Calu3 (cell line): ENCODE results near the gene AKAP13. TPM values are rescaled to one million over a fixed set of nuclear protein-coding genes. Genes with fewer than 3 reads are reported as not detected.

Source experiments
- BruUV-seq: library from RNA; stranded (reverse); fragments of 400-500 nt; replicated peaks from 2 replicates; lab custom pipeline; 2021; lab: Mats Ljungman, UMichigan
- CTCF ChIA-PET: fragments of 300-600 bp; sonication (Branson Sonifier 250); formaldehyde crosslinking; loops from one replicate; lab custom pipeline; 2022; ENCODE audit warnings: antibody characterized with exemption; lab: Charles Lee
- DNase-seq: peaks from one replicate; pipeline ENCODE4 v3.0.0; 2022
- H3K27ac Mint-ChIP-seq: one replicate; pipeline ENCODE4 v1.8.0; 2022; ENCODE audit warnings: mixed read lengths; ENCODE audit not compliant: unreplicated experiment
- H3K27me3 Mint-ChIP-seq: one replicate; pipeline ENCODE4 v1.8.0; 2022; ENCODE audit warnings: mixed read lengths; ENCODE audit not compliant: unreplicated experiment
- H3K36me3 Mint-ChIP-seq: one replicate; pipeline ENCODE4 v1.8.0; 2022; ENCODE audit warnings: mild to moderate bottlenecking, moderate library complexity, mixed read lengths; ENCODE audit not compliant: insufficient read depth, unreplicated experiment
- H3K4me1 Mint-ChIP-seq: one replicate; pipeline ENCODE4 v1.8.0; 2022; ENCODE audit warnings: mild to moderate bottlenecking, low read depth, mixed read lengths; ENCODE audit not compliant: unreplicated experiment
- H3K4me3 Mint-ChIP-seq: one replicate; pipeline ENCODE4 v1.8.0; 2022; ENCODE audit warnings: mild to moderate bottlenecking, low read depth, moderate library complexity, mixed read lengths; ENCODE audit not compliant: unreplicated experiment
- H3K9me3 Mint-ChIP-seq: one replicate; pipeline ENCODE4 v1.8.0; 2022; ENCODE audit warnings: low read depth, mixed read lengths; ENCODE audit not compliant: unreplicated experiment
- intact Hi-C: fragments of 100-400 bp; cut with micrococcal nuclease; formaldehyde crosslinking; loops from one replicate; pipeline ENCODE4 v1.10.0; 2022; ENCODE audit not compliant: unreplicated experiment
- total RNA-seq: library from RNA; stranded (reverse); gene quantifications from 2 replicates; pipeline ENCODE4 v1.2.3, GENCODE V29; 2022
- TF ChIP-seq, protein P1 (sequence below): fragments of 200-600 bp; IDR thresholded peaks from one replicate; pipeline ENCODE4 v1.8.0; 2022; ENCODE audit warnings: antibody characterized with exemption; ENCODE audit not compliant: unreplicated experiment

AKAP13 gene
- total RNA-seq, 1 experiment from 2014 or later: 145 TPM

DNA sequence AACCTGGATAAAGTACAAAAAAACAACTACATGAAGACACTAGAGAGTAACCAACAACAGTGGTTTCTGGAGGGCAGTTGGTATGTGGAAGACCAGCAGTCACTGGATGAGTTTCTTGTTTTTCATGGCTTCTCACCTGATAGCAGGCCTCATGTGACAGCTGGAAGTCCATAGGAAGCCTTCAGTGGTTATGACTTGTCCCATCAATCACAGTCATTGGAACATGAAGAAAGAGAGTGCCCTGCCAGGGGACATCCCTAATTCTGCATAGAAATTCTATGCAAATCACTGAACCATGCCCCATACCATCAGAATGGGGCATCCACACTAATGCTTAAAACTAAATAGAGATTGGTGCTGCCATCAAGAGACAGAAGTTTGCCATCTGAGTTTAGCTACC is 81.6 kb downstream of the AKAP13 start:
- Mint-ChIP-seq H3K36me3 (no peaks in the 10 kb centered on the region), H3K27ac (no peak overlapping the region), H3K27me3 (no peaks in the 10 kb centered on the region), H3K4me3 (no peak overlapping the region), H3K4me1 (peaks cover 36% of the 10 kb centered on the region), H3K9me3 (no peaks in the 10 kb centered on the region)
- CTCF ChIA-PET: no interaction called here
- TF ChIP-seq, protein P1, sequence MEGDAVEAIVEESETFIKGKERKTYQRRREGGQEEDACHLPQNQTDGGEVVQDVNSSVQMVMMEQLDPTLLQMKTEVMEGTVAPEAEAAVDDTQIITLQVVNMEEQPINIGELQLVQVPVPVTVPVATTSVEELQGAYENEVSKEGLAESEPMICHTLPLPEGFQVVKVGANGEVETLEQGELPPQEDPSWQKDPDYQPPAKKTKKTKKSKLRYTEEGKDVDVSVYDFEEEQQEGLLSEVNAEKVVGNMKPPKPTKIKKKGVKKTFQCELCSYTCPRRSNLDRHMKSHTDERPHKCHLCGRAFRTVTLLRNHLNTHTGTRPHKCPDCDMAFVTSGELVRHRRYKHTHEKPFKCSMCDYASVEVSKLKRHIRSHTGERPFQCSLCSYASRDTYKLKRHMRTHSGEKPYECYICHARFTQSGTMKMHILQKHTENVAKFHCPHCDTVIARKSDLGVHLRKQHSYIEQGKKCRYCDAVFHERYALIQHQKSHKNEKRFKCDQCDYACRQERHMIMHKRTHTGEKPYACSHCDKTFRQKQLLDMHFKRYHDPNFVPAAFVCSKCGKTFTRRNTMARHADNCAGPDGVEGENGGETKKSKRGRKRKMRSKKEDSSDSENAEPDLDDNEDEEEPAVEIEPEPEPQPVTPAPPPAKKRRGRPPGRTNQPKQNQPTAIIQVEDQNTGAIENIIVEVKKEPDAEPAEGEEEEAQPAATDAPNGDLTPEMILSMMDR: no peak
- BruUV-seq: no TSS peak
- intact Hi-C loops: no loop called here
- no peak for DNase-seq

DNA sequence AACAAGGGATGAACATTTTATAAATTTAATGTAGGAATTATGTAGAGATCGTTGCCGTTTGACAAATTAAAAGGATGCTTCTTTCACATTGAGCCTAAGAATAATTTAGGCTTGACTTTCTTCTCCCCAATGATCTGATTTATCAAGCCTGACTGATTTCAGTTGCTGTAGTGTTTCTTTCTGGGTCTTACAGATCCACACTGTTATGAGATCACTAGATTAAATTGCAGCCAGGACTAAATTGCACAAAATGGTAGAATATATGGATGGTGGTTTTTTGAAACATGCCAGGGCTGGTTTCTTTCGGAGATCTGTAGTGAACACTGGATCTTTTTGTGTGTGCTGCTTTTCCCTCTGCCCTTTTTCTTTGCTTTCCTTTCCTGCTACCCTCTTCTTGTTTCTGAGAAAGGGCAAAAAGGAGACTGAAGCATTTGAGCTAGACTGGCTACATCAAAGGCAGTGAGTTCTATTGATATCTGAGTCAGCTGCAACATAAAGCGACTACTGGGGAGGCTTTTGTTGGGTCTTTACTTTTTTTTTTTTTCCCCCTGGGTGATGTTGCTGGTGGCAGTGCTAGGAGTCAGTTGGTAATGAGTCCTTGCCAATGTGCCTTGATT is 83.0 kb downstream of the AKAP13 start:
- Mint-ChIP-seq H3K36me3 (no peaks in the 10 kb centered on the region), H3K27me3 (no peaks in the 10 kb centered on the region), H3K9me3 (no peaks in the 10 kb centered on the region), H3K4me3 (no peak overlapping the region), H3K27ac (peak overlapping the region; percentile 5), H3K4me1 (peaks cover 42% of the 10 kb centered on the region)
- intact Hi-C loops: no loop called here
- TF ChIP-seq, protein P1: no peak
- BruUV-seq: no TSS peak
- no peak for DNase-seq
- CTCF ChIA-PET: no interaction called here

DNA sequence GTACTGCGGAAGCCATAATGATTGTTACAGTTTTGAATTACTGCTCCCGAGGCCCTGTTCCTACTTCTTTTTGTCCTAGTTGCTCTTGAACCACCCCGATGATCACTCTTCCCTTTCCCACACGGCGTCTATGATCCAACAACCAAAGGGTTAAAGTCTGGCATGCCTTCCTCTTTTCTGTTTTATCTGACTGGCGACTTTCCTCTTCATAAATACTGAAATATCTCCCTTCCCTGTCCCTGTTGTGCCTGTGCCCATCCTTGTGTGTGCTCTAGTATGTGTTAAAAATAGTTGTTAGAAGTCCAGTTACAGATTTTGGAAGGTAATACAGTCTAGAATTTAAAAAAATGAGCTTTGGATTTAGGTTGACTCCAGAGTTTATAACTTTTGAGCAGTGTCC is 83.6 kb downstream of the AKAP13 start:
- H3K36me3 Mint-ChIP-seq: no peaks in the 10 kb centered on the region
- H3K9me3 Mint-ChIP-seq: no peaks in the 10 kb centered on the region
- peak overlapping the region; percentile 5 for H3K27ac Mint-ChIP-seq
- BruUV-seq: no TSS peak
- H3K4me3 Mint-ChIP-seq: no peak overlapping the region
- DNase-seq: no peak
- CTCF ChIA-PET: no interaction called here
- peaks cover 37% of the 10 kb centered on the region for H3K4me1 Mint-ChIP-seq
- TF ChIP-seq, protein P1: no peak
- intact Hi-C loops: no loop called here
- H3K27me3 Mint-ChIP-seq: no peaks in the 10 kb centered on the region

DNA sequence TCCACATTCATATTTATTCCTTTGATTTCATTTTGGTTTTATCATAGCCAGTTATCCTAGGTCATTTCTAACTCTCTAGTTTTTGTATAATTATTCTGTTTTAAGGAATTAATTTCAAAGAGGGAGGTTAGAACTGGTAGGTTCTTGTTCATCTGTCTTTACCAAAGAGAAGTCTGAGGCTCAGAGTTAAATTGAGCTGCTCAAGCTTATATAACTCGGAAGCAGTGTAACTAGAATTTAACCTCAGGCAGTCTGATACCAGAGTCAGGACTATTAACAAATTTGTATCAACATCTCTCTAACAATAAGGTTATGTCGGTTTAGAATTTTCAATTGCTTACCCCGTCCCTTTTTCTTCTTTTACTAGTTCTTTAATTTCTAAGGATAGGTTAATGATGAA is 84.1 kb downstream of the AKAP13 start:
- CTCF ChIA-PET: interaction anchor here (0.7 kb wide), 1 partner anchor 1671 kb away, joined by 8 read pairs; no protein-coding TSS in a partner anchor
- Mint-ChIP-seq H3K27me3 (no peaks in the 10 kb centered on the region), H3K36me3 (no peaks in the 10 kb centered on the region), H3K9me3 (no peaks in the 10 kb centered on the region), H3K4me1 (peaks cover 32% of the 10 kb centered on the region), H3K4me3 (no peak overlapping the region), H3K27ac (no peak overlapping the region)
- DNase-seq: no peak
- TF ChIP-seq, protein P1: no peak
- BruUV-seq: no TSS peak
- intact Hi-C loops: no loop called here
